Measurements from ENCODE around the gene ENC1.

DNA sequence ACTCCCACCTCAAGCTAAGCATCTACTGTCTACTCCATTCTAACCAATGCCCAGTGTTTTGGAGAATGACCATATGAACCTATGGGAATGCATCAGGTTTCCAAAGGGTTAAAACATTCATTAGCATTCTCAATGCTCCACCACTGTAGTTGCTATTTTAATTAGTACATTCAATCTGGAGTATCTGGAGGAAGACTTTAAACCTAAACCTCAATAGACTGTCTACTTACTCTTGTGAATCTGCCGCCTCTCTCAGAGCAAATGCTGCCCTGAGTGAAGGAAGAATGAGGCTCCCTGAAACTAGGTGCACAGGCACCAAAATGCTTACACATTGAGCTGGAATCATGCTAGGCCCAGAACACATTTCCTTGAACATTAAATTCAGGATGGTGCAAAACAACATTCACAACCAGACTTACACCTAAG is 2.0 kb downstream of the ENC1 start:
- TF ChIP-seq, protein P1, sequence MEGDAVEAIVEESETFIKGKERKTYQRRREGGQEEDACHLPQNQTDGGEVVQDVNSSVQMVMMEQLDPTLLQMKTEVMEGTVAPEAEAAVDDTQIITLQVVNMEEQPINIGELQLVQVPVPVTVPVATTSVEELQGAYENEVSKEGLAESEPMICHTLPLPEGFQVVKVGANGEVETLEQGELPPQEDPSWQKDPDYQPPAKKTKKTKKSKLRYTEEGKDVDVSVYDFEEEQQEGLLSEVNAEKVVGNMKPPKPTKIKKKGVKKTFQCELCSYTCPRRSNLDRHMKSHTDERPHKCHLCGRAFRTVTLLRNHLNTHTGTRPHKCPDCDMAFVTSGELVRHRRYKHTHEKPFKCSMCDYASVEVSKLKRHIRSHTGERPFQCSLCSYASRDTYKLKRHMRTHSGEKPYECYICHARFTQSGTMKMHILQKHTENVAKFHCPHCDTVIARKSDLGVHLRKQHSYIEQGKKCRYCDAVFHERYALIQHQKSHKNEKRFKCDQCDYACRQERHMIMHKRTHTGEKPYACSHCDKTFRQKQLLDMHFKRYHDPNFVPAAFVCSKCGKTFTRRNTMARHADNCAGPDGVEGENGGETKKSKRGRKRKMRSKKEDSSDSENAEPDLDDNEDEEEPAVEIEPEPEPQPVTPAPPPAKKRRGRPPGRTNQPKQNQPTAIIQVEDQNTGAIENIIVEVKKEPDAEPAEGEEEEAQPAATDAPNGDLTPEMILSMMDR (conservative IDR thresholded peaks at IDR 0.05; ENCODE audit: low read depth, low read length) = no peak
- no peak for TF ChIP-seq EZH2phosphoT487 (IDR thresholded peaks at IDR 0.05; ENCODE audit: borderline replicate concordance, low read length)
